ENCODE results near the gene SINHCAF.

The SINHCAF gene

GRCh38 chr12:31317471-31318395 lies 8.2 kb downstream of the SINHCAF start:
- H3K4me1 ChIP-seq (ENCODE audit: control insufficient read depth, insufficient read depth, low read length) = peaks cover 9% of the 10 kb centered on the region
- H3K9me3 ChIP-seq (ENCODE audit: control insufficient read depth, low read length) = no peaks in the 10 kb centered on the region
- H3K4me3 ChIP-seq (ENCODE audit: low read length) = peak overlapping the region; percentile 68
- peak; percentile 17 for DNase-seq (ENCODE audit: low read depth)
- no peaks in the 10 kb centered on the region for H3K27me3 ChIP-seq (replicated peaks; ENCODE audit: control insufficient read depth, insufficient read depth, low read length)
- H3K9ac ChIP-seq (ENCODE audit: low read length) = peak overlapping the region; percentile 43
- no peaks in the 10 kb centered on the region for H3K36me3 ChIP-seq (ENCODE audit: control insufficient read depth, insufficient read depth, low read length, severe bottlenecking)

DNA sequence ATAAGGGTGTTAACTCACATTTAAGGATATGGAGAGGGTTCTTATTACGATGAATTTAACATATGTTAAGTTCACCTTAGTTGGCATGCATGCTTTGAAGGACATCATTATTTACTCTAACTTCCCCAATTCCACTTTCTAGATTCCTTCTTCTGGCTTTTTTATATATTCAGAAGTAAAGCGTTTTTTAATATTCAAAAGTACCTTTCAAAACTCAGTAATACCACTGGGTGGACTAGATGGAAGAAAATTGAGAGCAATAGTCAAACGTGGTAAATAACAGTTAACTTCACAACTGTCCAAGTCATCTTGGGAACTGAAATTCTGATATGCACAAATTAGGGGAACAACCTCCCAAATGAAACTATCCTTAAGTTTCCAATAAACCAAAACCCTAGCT lies 9.1 kb downstream of the SINHCAF start:
- peak overlapping the region; percentile 43 for H3K9ac ChIP-seq (ENCODE audit: low read length)
- H3K4me1 ChIP-seq (ENCODE audit: control insufficient read depth, insufficient read depth, low read length) = peaks cover 9% of the 10 kb centered on the region
- no peaks in the 10 kb centered on the region for H3K9me3 ChIP-seq (ENCODE audit: control insufficient read depth, low read length)
- no peaks in the 10 kb centered on the region for H3K36me3 ChIP-seq (ENCODE audit: control insufficient read depth, insufficient read depth, low read length, severe bottlenecking)
- no peaks in the 10 kb centered on the region for H3K27me3 ChIP-seq (replicated peaks; ENCODE audit: control insufficient read depth, insufficient read depth, low read length)
- no peak for DNase-seq (ENCODE audit: low read depth)
- H3K4me3 ChIP-seq (ENCODE audit: low read length) = peak overlapping the region; percentile 68

- no peak overlapping the region for H3K9ac ChIP-seq (ENCODE audit: low read length)
- no peaks in the 10 kb centered on the region for H3K27me3 ChIP-seq (replicated peaks; ENCODE audit: control insufficient read depth, insufficient read depth, low read length)
- no peaks in the 10 kb centered on the region for H3K36me3 ChIP-seq (ENCODE audit: control insufficient read depth, insufficient read depth, low read length, severe bottlenecking)
- no peaks in the 10 kb centered on the region for H3K9me3 ChIP-seq (ENCODE audit: control insufficient read depth, low read length)
- no peak for DNase-seq (ENCODE audit: low read depth)
- H3K4me3 ChIP-seq (ENCODE audit: low read length) = no peak overlapping the region
- H3K4me1 ChIP-seq (ENCODE audit: control insufficient read depth, insufficient read depth, low read length) = peaks cover 9% of the 10 kb centered on the region
These were observed 10.0 kb downstream of the SINHCAF start for GRCh38 chr12:31315784-31316465.

- no peak overlapping the region for H3K9ac ChIP-seq (ENCODE audit: low read length)
- H3K9me3 ChIP-seq (ENCODE audit: control insufficient read depth, low read length) = no peaks in the 10 kb centered on the region
- no peak for DNase-seq (ENCODE audit: low read depth)
- H3K27me3 ChIP-seq (replicated peaks; ENCODE audit: control insufficient read depth, insufficient read depth, low read length) = no peaks in the 10 kb centered on the region
- peaks cover 9% of the 10 kb centered on the region for H3K4me1 ChIP-seq (ENCODE audit: control insufficient read depth, insufficient read depth, low read length)
- no peaks in the 10 kb centered on the region for H3K36me3 ChIP-seq (ENCODE audit: control insufficient read depth, insufficient read depth, low read length, severe bottlenecking)
- H3K4me3 ChIP-seq (ENCODE audit: low read length) = no peak overlapping the region
These were observed 10.8 kb downstream of the SINHCAF start for GRCh38 chr12:31315044-31315715.

DNA sequence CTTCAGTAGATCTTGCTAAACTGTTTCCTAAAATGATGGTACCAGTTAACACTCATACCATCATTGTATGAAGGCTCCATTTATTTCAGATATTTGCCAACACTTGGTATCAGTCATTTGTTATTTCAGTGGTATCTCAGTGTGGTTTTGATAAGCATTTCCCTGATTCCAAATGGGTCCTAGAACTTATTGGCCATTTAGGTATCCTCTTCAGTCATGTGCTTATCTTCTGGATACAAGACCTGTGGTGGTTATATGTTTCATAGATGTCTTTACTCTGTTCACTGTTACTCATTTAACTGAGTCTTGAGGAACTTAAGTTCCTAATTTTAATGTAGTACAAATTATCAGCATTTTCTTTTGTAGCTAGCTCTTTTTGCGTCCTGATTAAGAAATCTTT lies 13.5 kb downstream of the SINHCAF start:
- Histone ChIP-seq H3K4me1 (ENCODE audit: control insufficient read depth, insufficient read depth, low read length) (peaks cover 4% of the 10 kb centered on the region), H3K9me3 (ENCODE audit: control insufficient read depth, low read length) (no peaks in the 10 kb centered on the region), H3K36me3 (ENCODE audit: control insufficient read depth, insufficient read depth, low read length, severe bottlenecking) (no peaks in the 10 kb centered on the region), H3K4me3 (ENCODE audit: low read length) (no peak overlapping the region), H3K9ac (ENCODE audit: low read length) (no peak overlapping the region), H3K27me3 (replicated peaks; ENCODE audit: control insufficient read depth, insufficient read depth, low read length) (no peaks in the 10 kb centered on the region)
- no peak for DNase-seq (ENCODE audit: low read depth)

GRCh38 chr12:31311634-31312258 lies 14.2 kb downstream of the SINHCAF start:
- Histone ChIP-seq H3K36me3 (ENCODE audit: control insufficient read depth, insufficient read depth, low read length, severe bottlenecking) (no peaks in the 10 kb centered on the region), H3K9me3 (ENCODE audit: control insufficient read depth, low read length) (no peaks in the 10 kb centered on the region), H3K9ac (ENCODE audit: low read length) (no peak overlapping the region), H3K27me3 (replicated peaks; ENCODE audit: control insufficient read depth, insufficient read depth, low read length) (no peaks in the 10 kb centered on the region), H3K4me1 (ENCODE audit: control insufficient read depth, insufficient read depth, low read length) (peaks cover under 1% of the 10 kb centered on the region), H3K4me3 (ENCODE audit: low read length) (no peak overlapping the region)
- DNase-seq (ENCODE audit: low read depth) = no peak

DNA sequence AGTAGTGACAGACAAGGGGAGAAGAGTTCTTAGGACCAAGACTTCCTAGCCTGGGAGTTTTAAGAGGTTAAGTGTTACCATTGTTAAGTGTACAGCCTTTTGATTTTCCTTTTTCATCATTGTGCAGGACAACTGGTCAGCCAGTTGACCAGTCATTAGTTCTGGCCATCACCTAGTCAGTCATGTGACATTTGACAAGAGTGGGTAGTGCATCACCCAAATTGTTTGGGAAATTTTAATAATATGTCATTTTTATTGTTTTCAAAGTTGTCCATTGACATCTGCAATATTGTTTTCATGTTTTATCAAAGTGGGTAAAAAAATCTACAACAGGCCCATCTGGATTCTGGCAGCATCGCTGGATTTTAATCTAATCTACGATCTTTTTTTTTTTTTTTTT lies 15.5 kb downstream of the SINHCAF start:
- Histone ChIP-seq H3K9ac (ENCODE audit: low read length) (no peak overlapping the region), H3K4me1 (ENCODE audit: control insufficient read depth, insufficient read depth, low read length) (no peaks in the 10 kb centered on the region), H3K36me3 (ENCODE audit: control insufficient read depth, insufficient read depth, low read length, severe bottlenecking) (no peaks in the 10 kb centered on the region), H3K9me3 (ENCODE audit: control insufficient read depth, low read length) (no peaks in the 10 kb centered on the region), H3K4me3 (ENCODE audit: low read length) (no peak overlapping the region), H3K27me3 (replicated peaks; ENCODE audit: control insufficient read depth, insufficient read depth, low read length) (no peaks in the 10 kb centered on the region)
- DNase-seq (ENCODE audit: low read depth) = no peak

GRCh38 chr12:31309279-31309678 lies 16.7 kb downstream of the SINHCAF start:
- Histone ChIP-seq H3K4me3 (ENCODE audit: low read length) (no peak overlapping the region), H3K27me3 (replicated peaks; ENCODE audit: control insufficient read depth, insufficient read depth, low read length) (no peaks in the 10 kb centered on the region), H3K9me3 (ENCODE audit: control insufficient read depth, low read length) (no peaks in the 10 kb centered on the region), H3K4me1 (ENCODE audit: control insufficient read depth, insufficient read depth, low read length) (no peaks in the 10 kb centered on the region), H3K9ac (ENCODE audit: low read length) (no peak overlapping the region), H3K36me3 (ENCODE audit: control insufficient read depth, insufficient read depth, low read length, severe bottlenecking) (no peaks in the 10 kb centered on the region)
- DNase-seq (ENCODE audit: low read depth) = no peak

DNA sequence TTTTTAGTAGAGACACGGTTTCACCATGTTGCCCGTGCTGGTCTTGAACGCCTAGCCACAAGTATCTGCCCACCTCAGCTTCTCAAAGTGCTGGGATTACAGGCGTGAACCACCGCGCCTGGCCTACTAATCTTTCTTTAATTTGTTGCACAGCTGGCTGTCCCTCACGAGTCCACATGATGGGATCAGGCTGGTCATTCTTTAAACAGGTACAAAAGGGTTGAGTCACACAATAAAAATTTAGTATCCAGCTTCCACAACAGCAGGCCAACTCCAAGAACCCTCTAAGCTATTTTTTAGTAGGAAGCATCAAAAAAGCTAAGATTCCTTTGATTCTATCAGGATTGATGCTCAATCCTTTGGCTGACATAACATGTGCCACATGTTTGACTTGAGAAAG lies 17.8 kb downstream of the SINHCAF start:
- Histone ChIP-seq H3K36me3 (ENCODE audit: control insufficient read depth, insufficient read depth, low read length, severe bottlenecking) (no peaks in the 10 kb centered on the region), H3K27me3 (replicated peaks; ENCODE audit: control insufficient read depth, insufficient read depth, low read length) (no peaks in the 10 kb centered on the region), H3K4me1 (ENCODE audit: control insufficient read depth, insufficient read depth, low read length) (no peaks in the 10 kb centered on the region), H3K9ac (ENCODE audit: low read length) (no peak overlapping the region), H3K9me3 (ENCODE audit: control insufficient read depth, low read length) (no peaks in the 10 kb centered on the region), H3K4me3 (ENCODE audit: low read length) (no peak overlapping the region)
- no peak for DNase-seq (ENCODE audit: low read depth)

DNA sequence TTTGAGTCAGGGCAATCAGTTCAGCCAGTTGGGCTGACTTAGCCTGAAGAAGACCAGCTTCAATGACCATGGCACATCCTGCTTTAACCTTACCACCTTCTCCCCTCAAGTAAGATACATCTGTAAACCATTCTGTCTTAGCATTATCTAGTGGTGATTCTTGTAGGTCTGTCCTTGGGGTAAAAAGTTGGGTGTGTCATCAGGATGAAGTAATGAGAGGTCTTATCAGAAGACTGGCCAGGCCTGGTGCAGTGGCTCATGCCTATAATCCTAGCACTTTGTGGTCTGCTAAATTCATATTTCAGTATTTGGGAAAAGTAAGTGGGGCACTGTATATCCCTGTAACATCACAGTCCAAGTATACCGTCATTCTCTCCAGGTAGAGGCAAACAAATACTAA lies 19.1 kb downstream of the SINHCAF start:
- Histone ChIP-seq H3K4me1 (ENCODE audit: control insufficient read depth, insufficient read depth, low read length) (no peaks in the 10 kb centered on the region), H3K27me3 (replicated peaks; ENCODE audit: control insufficient read depth, insufficient read depth, low read length) (no peaks in the 10 kb centered on the region), H3K4me3 (ENCODE audit: low read length) (no peak overlapping the region), H3K9ac (ENCODE audit: low read length) (no peak overlapping the region), H3K36me3 (ENCODE audit: control insufficient read depth, insufficient read depth, low read length, severe bottlenecking) (no peaks in the 10 kb centered on the region), H3K9me3 (ENCODE audit: control insufficient read depth, low read length) (no peaks in the 10 kb centered on the region)
- no peak for DNase-seq (ENCODE audit: low read depth)

DNA sequence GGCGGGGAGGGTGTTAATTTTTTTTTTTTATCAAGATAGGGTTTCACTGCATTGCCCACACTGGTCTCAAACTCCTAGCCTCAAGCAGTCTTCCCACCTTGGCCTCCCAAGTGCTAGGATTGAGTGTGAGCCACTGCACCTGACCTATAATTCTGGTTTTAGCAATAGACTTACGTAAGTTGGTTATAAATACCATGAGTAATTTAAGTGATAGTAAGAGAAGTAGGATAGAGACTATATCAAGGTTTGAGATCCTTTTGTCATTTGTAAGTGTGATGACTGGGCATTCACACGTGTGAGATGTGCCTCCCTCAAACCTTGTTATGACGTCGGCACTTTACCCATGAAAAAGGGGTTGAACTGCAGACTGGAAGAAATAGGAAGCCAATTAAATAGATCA lies 22.5 kb downstream of the SINHCAF start:
- no peaks in the 10 kb centered on the region for H3K36me3 ChIP-seq (ENCODE audit: control insufficient read depth, insufficient read depth, low read length, severe bottlenecking)
- no peak for DNase-seq (ENCODE audit: low read depth)
- no peaks in the 10 kb centered on the region for H3K27me3 ChIP-seq (replicated peaks; ENCODE audit: control insufficient read depth, insufficient read depth, low read length)
- H3K4me3 ChIP-seq (ENCODE audit: low read length) = no peak overlapping the region
- H3K9ac ChIP-seq (ENCODE audit: low read length) = no peak overlapping the region
- H3K4me1 ChIP-seq (ENCODE audit: control insufficient read depth, insufficient read depth, low read length) = no peaks in the 10 kb centered on the region
- no peaks in the 10 kb centered on the region for H3K9me3 ChIP-seq (ENCODE audit: control insufficient read depth, low read length)

Data from adipocyte (in vitro differentiated cells).